ENCODE measurements around the gene CFAP206. TPM values are rescaled to one million over a fixed set of nuclear protein-coding genes. Genes with fewer than 3 reads are reported as not detected.
"Not testable (repeated sequence)": the region's sequence is repeated elsewhere in the genome, so short reads cannot be mapped to it uniquely, and the experiment has no call there.

CFAP206 gene
- total RNA-seq, 1 experiment from 2014 or later: 2.9 TPM

GRCh38 chr6:87483929-87484328 is 76.2 kb downstream of the CFAP206 start:
- no peaks in the 10 kb centered on the region for H3K27me3 ChIP-seq (ENCODE audit: insufficient read depth, low read depth)
- H3K4me3 ChIP-seq: no peak overlapping the region
- ChIA-PET CTCF (no interaction called here), POLR2A (ENCODE audit: unreplicated experiment) (no interaction called here)
- TF ChIP-seq EZH2 (IDR thresholded peaks at IDR 0.05; ENCODE audit: low read depth) (no peak), CTCF (conservative IDR thresholded peaks at IDR 0.05) (no peak)
- no peaks in the 10 kb centered on the region for H3K36me3 ChIP-seq (ENCODE audit: low read depth)
- intact Hi-C loops (cut with micrococcal nuclease; ENCODE audit: unreplicated experiment): no loop called here
- no peaks in the 10 kb centered on the region for H3F3A ChIP-seq (ENCODE audit: insufficient read depth, low read depth)
- H3K4me1 ChIP-seq (replicated peaks; ENCODE audit: insufficient read depth): no peaks in the 10 kb centered on the region
- DNase-seq: peak; percentile 11 to 37
- 0 out of 2 replicates have a peak, but pooled peaks cover 3% of the 10 kb centered on the region for H3K9me3 ChIP-seq (ENCODE audit: insufficient read depth, low read depth)
- no peaks in the 10 kb centered on the region for H4K20me1 ChIP-seq (ENCODE audit: insufficient read depth)
- H2AFZ ChIP-seq: no peak overlapping the region
- H3K79me2 ChIP-seq (ENCODE audit: low read depth): no peaks in the 10 kb centered on the region
- BruUV-seq (replicated peaks): no TSS peak
- H3K9me2 ChIP-seq (ENCODE audit: insufficient read depth): no peaks in the 10 kb centered on the region
- H3K4me2 ChIP-seq: no peak overlapping the region
- no peak overlapping the region for H3K27ac ChIP-seq

DNA sequence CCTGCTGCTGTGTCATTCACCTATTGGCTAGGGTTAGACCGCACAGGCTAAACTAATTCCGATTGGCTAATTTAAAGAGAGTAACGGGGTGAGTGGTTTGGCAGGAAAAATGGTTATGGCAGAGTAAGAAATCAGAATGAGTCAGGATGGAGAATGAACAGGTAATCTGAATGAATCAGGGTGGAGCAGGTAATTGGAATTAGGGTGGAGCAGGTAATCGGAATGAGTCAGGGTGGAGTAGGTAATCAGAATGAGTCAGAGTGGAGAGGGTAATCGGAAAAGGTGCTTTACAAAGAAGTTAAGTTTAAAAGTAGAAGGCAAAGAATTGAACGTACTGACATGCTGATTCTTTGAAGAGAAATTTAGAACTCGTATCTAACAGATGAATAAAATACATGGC is 76.7 kb downstream of the CFAP206 start:
- Histone ChIP-seq H3K36me3 (ENCODE audit: low read depth) (no peaks in the 10 kb centered on the region), H3K79me2 (ENCODE audit: low read depth) (no peaks in the 10 kb centered on the region), H3K9me2 (ENCODE audit: insufficient read depth) (no peaks in the 10 kb centered on the region), H3K27me3 (ENCODE audit: insufficient read depth, low read depth) (no peaks in the 10 kb centered on the region), H3K9me3 (ENCODE audit: insufficient read depth, low read depth) (0 out of 2 replicates have a peak, but pooled peaks cover 3% of the 10 kb centered on the region), H3K4me1 (replicated peaks; ENCODE audit: insufficient read depth) (no peaks in the 10 kb centered on the region), H3F3A (ENCODE audit: insufficient read depth, low read depth) (no peaks in the 10 kb centered on the region), H3K27ac (no peak overlapping the region), H4K20me1 (ENCODE audit: insufficient read depth) (no peaks in the 10 kb centered on the region), H2AFZ (no peak overlapping the region), H3K4me3 (no peak overlapping the region), H3K4me2 (no peak overlapping the region)
- ChIA-PET CTCF (no interaction called here), POLR2A (ENCODE audit: unreplicated experiment) (no interaction called here)
- TF ChIP-seq EZH2 (IDR thresholded peaks at IDR 0.05; ENCODE audit: low read depth) (no peak), CTCF (conservative IDR thresholded peaks at IDR 0.05) (no peak)
- no TSS peak for BruUV-seq (replicated peaks)
- intact Hi-C loops (cut with micrococcal nuclease; ENCODE audit: unreplicated experiment): no loop called here
- no peak for DNase-seq

DNA sequence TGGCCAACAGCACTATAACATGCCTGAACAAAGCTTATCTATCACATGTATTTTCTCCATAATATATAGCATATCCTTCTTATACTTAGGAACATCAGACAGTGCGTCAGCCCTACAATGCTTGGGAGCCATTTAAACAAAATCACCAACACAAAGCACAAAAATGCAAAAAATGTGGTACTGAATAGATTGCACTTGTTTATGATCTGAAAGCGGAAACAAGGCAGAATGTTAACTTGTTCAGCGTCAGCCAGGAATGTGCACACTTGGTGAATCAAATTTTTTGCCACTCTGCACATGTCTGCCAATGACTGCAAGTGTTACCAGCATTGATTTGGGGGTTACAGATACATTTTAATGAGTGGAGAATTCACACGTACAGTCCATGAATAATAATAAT is 79.8 kb downstream of the CFAP206 start:
- Histone ChIP-seq H4K20me1 (ENCODE audit: insufficient read depth) (no peaks in the 10 kb centered on the region), H3K4me2 (no peak overlapping the region), H2AFZ (no peak overlapping the region), H3K4me1 (replicated peaks; ENCODE audit: insufficient read depth) (no peaks in the 10 kb centered on the region), H3K4me3 (no peak overlapping the region), H3K9me3 (ENCODE audit: insufficient read depth, low read depth) (0 out of 2 replicates have a peak, but pooled peaks cover 3% of the 10 kb centered on the region), H3K27ac (no peak overlapping the region), H3K9me2 (ENCODE audit: insufficient read depth) (no peaks in the 10 kb centered on the region), H3K79me2 (ENCODE audit: low read depth) (no peaks in the 10 kb centered on the region), H3F3A (ENCODE audit: insufficient read depth, low read depth) (no peaks in the 10 kb centered on the region), H3K36me3 (ENCODE audit: low read depth) (no peaks in the 10 kb centered on the region), H3K27me3 (ENCODE audit: insufficient read depth, low read depth) (no peaks in the 10 kb centered on the region)
- BruUV-seq (replicated peaks): no TSS peak
- TF ChIP-seq EZH2 (IDR thresholded peaks at IDR 0.05; ENCODE audit: low read depth): no peak
- no peak for TF ChIP-seq CTCF (conservative IDR thresholded peaks at IDR 0.05)
- DNase-seq: no peak
- POLR2A ChIA-PET (ENCODE audit: unreplicated experiment): no interaction called here
- intact Hi-C loops (cut with micrococcal nuclease; ENCODE audit: unreplicated experiment): no loop called here
- CTCF ChIA-PET: no interaction called here

- intact Hi-C loops (cut with micrococcal nuclease; ENCODE audit: unreplicated experiment): not testable (repeated sequence)
These were observed 81.6 kb downstream of the CFAP206 start for GRCh38 chr6:87489326-87489725.

More at GRCh38 chr6:87489326-87489725, 81.6 kb downstream of the CFAP206 start:
- H3K79me2 ChIP-seq (ENCODE audit: low read depth); H3K27ac ChIP-seq; H3K36me3 ChIP-seq (ENCODE audit: low read depth); H3K4me3 ChIP-seq; H2AFZ ChIP-seq; BruUV-seq (replicated peaks); H3K4me1 ChIP-seq (replicated peaks; ENCODE audit: insufficient read depth); H3F3A ChIP-seq (ENCODE audit: insufficient read depth, low read depth); H3K9me3 ChIP-seq (ENCODE audit: insufficient read depth, low read depth); H3K9me2 ChIP-seq (ENCODE audit: insufficient read depth); CTCF ChIA-PET; H3K27me3 ChIP-seq (ENCODE audit: insufficient read depth, low read depth); DNase-seq; H4K20me1 ChIP-seq (ENCODE audit: insufficient read depth); H3K4me2 ChIP-seq; POLR2A ChIA-PET (ENCODE audit: unreplicated experiment): not testable (repeated sequence)

All from PC-9 (cell line).